GM12891 (cell line): ENCODE results near the gene RIPK3.
A peak's percentile ranks its signal among the peaks of the same experiment; 100 is the strongest.

Experiments used
- DNase-seq: peaks from one replicate; pipeline ENCODE4 v3.0.0; 2011; ENCODE audit warnings: low spot score; ENCODE audit not compliant: insufficient read length
- FAIRE-seq: peaks from 2 replicates; lab custom pipeline; 2011; peaks lifted over from hg19 to GRCh38; lab: Jason Lieb, UNC
- PAX5 ChIP-seq: IDR thresholded peaks from 2 replicates; pipeline ENCODE4 v1.6.1; 2011; ENCODE audit warnings: low read length, moderate library complexity, mild to moderate bottlenecking; ENCODE audit not compliant: insufficient read depth, severe bottlenecking
- POLR2A ChIP-seq: IDR thresholded peaks from 2 replicates; pipeline ENCODE4 v1.6.1; 2011; ENCODE audit warnings: low read depth, low read length, control low read depth
- POLR2AphosphoS5 ChIP-seq: IDR thresholded peaks from 2 replicates; pipeline ENCODE4 v1.6.1; 2011; ENCODE audit warnings: low read depth, low read length, control low read depth
- POU2F2 ChIP-seq: IDR thresholded peaks from 2 replicates; pipeline ENCODE4 v1.6.1; 2011; ENCODE audit warnings: low read depth, mild to moderate bottlenecking, control low read depth, low read length, moderate library complexity
- SPI1 ChIP-seq: IDR thresholded peaks from 2 replicates; pipeline ENCODE4 v1.6.1; 2011; ENCODE audit warnings: low read depth, low read length, control low read depth
- TAF1 ChIP-seq: IDR thresholded peaks from 2 replicates; pipeline ENCODE4 v1.6.1; 2011; ENCODE audit warnings: low read depth, low read length, control low read depth

RIPK3 gene

GRCh38 chr14:24313913-24314312 lies 25.9 kb downstream of the RIPK3 start:
- FAIRE-seq (peak; percentile 35), DNase-seq (no peak)
- no peak for TF ChIP-seq TAF1
- TF ChIP-seq PAX5, result no peak
- TF ChIP-seq POLR2A, result no peak
- TF ChIP-seq POU2F2, result no peak
- TF ChIP-seq SPI1, result no peak
- no peak for TF ChIP-seq POLR2AphosphoS5

GRCh38 chr14:24312736-24313507 lies 26.9 kb downstream of the RIPK3 start:
- FAIRE-seq (peak; percentile 56), DNase-seq (no peak)
- TF ChIP-seq POLR2AphosphoS5 (peak; percentile 20; the same call in 1 of the 2 replicates), SPI1 (no peak)

GRCh38 chr14:24311837-24312615 lies 27.8 kb downstream of the RIPK3 start:
- TF ChIP-seq PAX5 (no peak), POLR2A (no peak), TAF1 (no peak), POU2F2 (no peak), POLR2AphosphoS5 (no peak), SPI1 (no peak)
- FAIRE-seq (peak; percentile 79), DNase-seq (no peak)

DNA sequence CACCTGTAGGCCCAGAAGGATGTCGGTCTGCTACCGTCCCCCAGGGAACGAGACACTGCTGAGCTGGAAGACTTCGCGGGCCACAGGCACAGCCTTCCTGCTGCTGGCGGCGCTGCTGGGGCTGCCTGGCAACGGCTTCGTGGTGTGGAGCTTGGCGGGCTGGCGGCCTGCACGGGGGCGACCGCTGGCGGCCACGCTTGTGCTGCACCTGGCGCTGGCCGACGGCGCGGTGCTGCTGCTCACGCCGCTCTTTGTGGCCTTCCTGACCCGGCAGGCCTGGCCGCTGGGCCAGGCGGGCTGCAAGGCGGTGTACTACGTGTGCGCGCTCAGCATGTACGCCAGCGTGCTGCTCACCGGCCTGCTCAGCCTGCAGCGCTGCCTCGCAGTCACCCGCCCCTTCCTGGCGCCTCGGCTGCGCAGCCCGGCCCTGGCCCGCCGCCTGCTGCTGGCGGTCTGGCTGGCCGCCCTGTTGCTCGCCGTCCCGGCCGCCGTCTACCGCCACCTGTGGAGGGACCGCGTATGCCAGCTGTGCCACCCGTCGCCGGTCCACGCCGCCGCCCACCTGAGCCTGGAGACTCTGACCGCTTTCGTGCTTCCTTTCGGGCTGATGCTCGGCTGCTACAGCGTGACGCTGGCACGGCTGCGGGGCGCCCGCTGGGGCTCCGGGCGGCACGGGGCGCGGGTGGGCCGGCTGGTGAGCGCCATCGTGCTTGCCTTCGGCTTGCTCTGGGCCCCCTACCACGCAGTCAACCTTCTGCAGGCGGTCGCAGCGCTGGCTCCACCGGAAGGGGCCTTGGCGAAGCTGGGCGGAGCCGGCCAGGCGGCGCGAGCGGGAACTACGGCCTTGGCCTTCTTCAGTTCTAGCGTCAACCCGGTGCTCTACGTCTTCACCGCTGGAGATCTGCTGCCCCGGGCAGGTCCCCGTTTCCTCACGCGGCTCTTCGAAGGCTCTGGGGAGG lies 28.9 kb downstream of the RIPK3 start, which contains the start of gene LTB4R:
Gene LTB4R, plus strand, starts transcription at position 857 of the 959 bp plus-strand sequence. CDS start 4,150 bp downstream, outside the sequence.
- peak; percentile 92 for FAIRE-seq
- TF ChIP-seq POLR2AphosphoS5 (peak; percentile 23; the same call in 1 of the 2 replicates), TAF1 (0 out of 2 replicates have a peak, but pooled peaks have one; percentile 17), POU2F2 (no peak), POLR2A (0 out of 2 replicates have a peak, but pooled peaks have one; percentile 9), PAX5 (peak; percentile 6), SPI1 (no peak)
- peak; percentile 74 for DNase-seq

GRCh38 chr14:24310265-24310645 lies 29.5 kb downstream of the RIPK3 start:
- no peak for FAIRE-seq
- no peak for DNase-seq
- peak; percentile 37; the same call in 1 of the 2 replicates for TF ChIP-seq POLR2A
- TF ChIP-seq POU2F2, result no peak
- no peak for TF ChIP-seq TAF1

GRCh38 chr14:24309538-24310264 lies 30.1 kb downstream of the RIPK3 start, which contains the start of gene LTB4R2:
TSS of gene LTB4R2 (plus strand) at chr14:24310140. CDS start at chr14:24310665, 525 bp downstream.
- TF ChIP-seq POU2F2 (no peak), SPI1 (no peak), TAF1 (no peak), POLR2A (no peak), PAX5 (no peak), POLR2AphosphoS5 (no peak)
- DNase-seq, result no peak
- peak; percentile 13 for FAIRE-seq

- no peak for DNase-seq
- TF ChIP-seq POU2F2, result no peak
- no peak for TF ChIP-seq SPI1
- no peak for TF ChIP-seq TAF1
- TF ChIP-seq PAX5, result no peak
- no peak for TF ChIP-seq POLR2A
- no peak for TF ChIP-seq POLR2AphosphoS5
- no peak for FAIRE-seq
Observed at GRCh38 chr14:24308342-24309124, 31.3 kb downstream of the RIPK3 start.
